Loucy (cell line): ENCODE measurements around the gene DUSP9.

Source experiments
- H2AFZ ChIP-seq: fragments of 200-600 bp; sonication (generic); 2 replicates; pipeline ENCODE4 v1.6.0; 2016; ENCODE audit warnings: antibody characterized with exemption, mild to moderate bottlenecking, low read length, moderate library complexity
- H3F3A ChIP-seq: fragments of 200-600 bp; 2 replicates; pipeline ENCODE4 v1.6.0; 2016; ENCODE audit warnings: antibody characterized with exemption, low read depth, mild to moderate bottlenecking
- H3K27me3 ChIP-seq: fragments of 200-600 bp; sonication (generic); 2 replicates; pipeline ENCODE4 v1.6.1; 2014; ENCODE audit warnings: low read length, mild to moderate bottlenecking; ENCODE audit not compliant: insufficient read depth, poor library complexity, severe bottlenecking
- H3K36me3 ChIP-seq: fragments of 200-600 bp; sonication (generic); 2 replicates; pipeline ENCODE4 v1.6.1; 2016; ENCODE audit warnings: low read length; ENCODE audit not compliant: insufficient read depth
- H3K4me1 ChIP-seq: fragments of 200-600 bp; sonication (generic); 2 replicates; pipeline ENCODE4 v1.5.1; 2014; ENCODE audit warnings: low read length, mild to moderate bottlenecking; ENCODE audit not compliant: insufficient read depth, poor library complexity, severe bottlenecking
- H3K4me2 ChIP-seq: fragments of 200-600 bp; sonication (generic); 2 replicates; pipeline ENCODE4 v1.6.0; 2014; ENCODE audit warnings: antibody characterized with exemption, low read length, low read depth, mild to moderate bottlenecking; ENCODE audit not compliant: poor library complexity, severe bottlenecking
- H3K4me3 ChIP-seq: fragments of 200-600 bp; sonication (generic); 2 replicates; pipeline ENCODE4 v1.5.1; 2014; ENCODE audit warnings: low read length, mild to moderate bottlenecking, mixed read lengths; ENCODE audit not compliant: poor library complexity, severe bottlenecking
- H3K79me2 ChIP-seq: fragments of 200-600 bp; sonication (generic); 2 replicates; pipeline ENCODE4 v1.6.1; 2014; ENCODE audit warnings: low read length; ENCODE audit not compliant: insufficient read depth
- H3K9ac ChIP-seq: fragments of 200-600 bp; sonication (generic); 2 replicates; pipeline ENCODE4 v1.6.0; 2014; ENCODE audit warnings: mild to moderate bottlenecking, low read depth, low read length, moderate library complexity; ENCODE audit not compliant: poor library complexity, severe bottlenecking
- H3K9me2 ChIP-seq: fragments of 200-600 bp; sonication (generic); replicated peaks from 2 replicates; pipeline ENCODE4 v1.6.1; 2016; ENCODE audit warnings: low read depth, low read length, mixed read lengths
- H3K9me3 ChIP-seq: fragments of 200-600 bp; sonication (generic); 2 replicates; pipeline ENCODE4 v1.6.1; 2014; ENCODE audit warnings: mild to moderate bottlenecking, antibody characterized with exemption, low read length, low read depth; ENCODE audit not compliant: insufficient read depth
- H4K20me1 ChIP-seq: fragments of 200-600 bp; sonication (generic); 2 replicates; pipeline ENCODE4 v1.6.0; 2014; ENCODE audit warnings: antibody characterized with exemption, low read length, mild to moderate bottlenecking; ENCODE audit not compliant: insufficient read depth, poor library complexity, severe bottlenecking
- CTCF ChIP-seq: fragments of 200-600 bp; sonication (generic); conservative IDR thresholded peaks from 2 replicates; pipeline ENCODE4 v1.5.1; 2014; ENCODE audit warnings: mild to moderate bottlenecking, antibody characterized with exemption, low read length
- EZH2phosphoT487 ChIP-seq: fragments of 200-600 bp; IDR thresholded peaks from 2 replicates; pipeline ENCODE4 v1.6.1; 2018; ENCODE audit warnings: antibody characterized with exemption, mild to moderate bottlenecking, moderate library complexity, borderline replicate concordance

Gene DUSP9

GRCh38 chrX:153631346-153631745 is 15.7 kb upstream of the DUSP9 start:
- no peaks in the 10 kb centered on the region for H3K79me2 ChIP-seq
- H3K9me3 ChIP-seq = no peaks in the 10 kb centered on the region
- no peaks in the 10 kb centered on the region for H3K4me1 ChIP-seq
- no peak overlapping the region for H3K4me2 ChIP-seq
- no peak overlapping the region for H2AFZ ChIP-seq
- H3K4me3 ChIP-seq = no peak overlapping the region
- H4K20me1 ChIP-seq = no peaks in the 10 kb centered on the region
- H3K36me3 ChIP-seq = no peaks in the 10 kb centered on the region
- no peaks in the 10 kb centered on the region for H3F3A ChIP-seq
- no peaks in the 10 kb centered on the region for H3K27me3 ChIP-seq
- H3K9me2 ChIP-seq = no peaks in the 10 kb centered on the region
- no peak overlapping the region for H3K9ac ChIP-seq
- TF ChIP-seq CTCF (no peak), EZH2phosphoT487 (no peak)

GRCh38 chrX:153631907-153632594 is 15.0 kb upstream of the DUSP9 start:
- no peak overlapping the region for H3K4me3 ChIP-seq
- H3K4me1 ChIP-seq = no peaks in the 10 kb centered on the region
- no peaks in the 10 kb centered on the region for H3K27me3 ChIP-seq
- no peaks in the 10 kb centered on the region for H4K20me1 ChIP-seq
- no peak for TF ChIP-seq EZH2phosphoT487
- no peak for TF ChIP-seq CTCF
- no peaks in the 10 kb centered on the region for H3K79me2 ChIP-seq
- no peak overlapping the region for H3K9ac ChIP-seq
- H3K9me3 ChIP-seq = no peaks in the 10 kb centered on the region
- H2AFZ ChIP-seq = no peak overlapping the region
- H3K9me2 ChIP-seq = no peaks in the 10 kb centered on the region
- no peaks in the 10 kb centered on the region for H3K36me3 ChIP-seq
- H3K4me2 ChIP-seq = no peak overlapping the region
- no peaks in the 10 kb centered on the region for H3F3A ChIP-seq

DNA sequence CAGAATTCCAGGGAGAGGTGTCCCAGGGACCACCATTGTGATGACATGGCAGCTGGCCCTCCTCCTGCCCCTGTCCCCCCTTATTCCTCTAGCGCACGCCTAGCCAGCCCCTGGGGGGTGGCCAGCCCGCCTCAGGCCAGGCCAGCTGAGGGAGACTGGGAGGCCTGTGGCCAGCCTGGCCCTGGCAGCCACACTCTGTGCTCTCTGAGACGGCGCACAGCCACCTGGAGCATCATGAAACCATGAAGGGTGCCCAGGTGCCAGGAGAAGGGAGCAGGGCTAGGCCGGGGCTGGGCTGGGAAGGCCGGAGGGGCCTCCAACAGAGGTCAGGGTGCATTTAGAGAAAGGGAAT is 14.4 kb upstream of the DUSP9 start:
- Histone ChIP-seq H3K4me3 (no peak overlapping the region), H3K4me2 (no peak overlapping the region), H3K9ac (no peak overlapping the region), H3F3A (no peaks in the 10 kb centered on the region), H3K36me3 (no peaks in the 10 kb centered on the region), H2AFZ (no peak overlapping the region), H3K9me2 (no peaks in the 10 kb centered on the region), H3K79me2 (no peaks in the 10 kb centered on the region), H3K27me3 (no peaks in the 10 kb centered on the region), H3K4me1 (no peaks in the 10 kb centered on the region), H4K20me1 (no peaks in the 10 kb centered on the region), H3K9me3 (no peaks in the 10 kb centered on the region)
- no peak for TF ChIP-seq CTCF
- no peak for TF ChIP-seq EZH2phosphoT487
